ENCODE results near the gene AKAP8L. TPM values are rescaled to one million over a fixed set of nuclear protein-coding genes. Genes with fewer than 3 reads are reported as not detected.
A peak's percentile ranks its signal among the peaks of the same experiment; 100 is the strongest.

AKAP8L gene
- total and polyA plus RNA-seq, 10 of the 15 experiments (the other 5 are each of a cell fraction or from before 2014, with no cell fraction given) = 0.66 to 64.3 (median 40.0) TPM

DNA sequence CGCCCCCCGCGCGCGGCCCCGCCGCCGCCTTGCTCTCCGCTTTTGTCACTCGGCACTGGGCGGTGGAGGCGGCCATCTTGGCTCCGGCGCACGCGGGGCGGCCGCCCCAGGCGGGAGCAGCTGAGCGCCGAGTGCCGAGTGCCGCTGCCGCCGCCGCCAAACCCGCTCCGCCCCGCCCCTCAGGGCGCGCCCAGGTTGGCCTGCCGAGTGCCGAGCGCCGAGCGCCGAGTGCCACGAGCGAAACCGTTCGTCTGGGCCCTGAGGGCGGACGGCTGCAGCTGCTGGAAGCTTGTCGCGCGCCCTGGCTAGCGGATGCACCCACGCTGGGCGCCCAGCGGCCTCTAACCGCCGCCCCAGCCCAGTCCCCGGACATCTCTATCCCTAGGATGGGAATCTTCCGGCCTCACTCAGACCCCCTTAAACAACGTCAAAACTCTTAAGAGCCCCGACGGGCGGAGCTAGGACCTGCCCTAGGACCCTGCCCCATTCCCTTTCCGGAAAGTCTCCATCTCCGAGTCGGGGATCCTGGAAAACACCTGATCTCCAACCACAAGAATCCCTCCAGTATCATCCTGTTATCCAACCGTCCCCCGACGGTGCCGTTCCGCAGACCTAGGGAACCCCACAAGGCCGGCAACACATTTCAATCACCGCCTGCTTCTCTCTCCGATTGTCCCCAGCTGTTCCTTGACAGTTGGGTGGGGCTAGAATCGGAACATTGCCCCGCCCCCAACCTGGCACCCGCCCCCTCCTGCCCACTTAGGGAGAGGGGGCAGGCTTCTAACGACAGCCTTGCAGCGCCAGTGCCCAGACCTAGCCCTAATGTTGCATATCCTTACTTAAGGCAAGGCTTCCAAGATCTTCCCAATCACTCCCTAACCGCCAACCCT, 14.1 kb upstream of the AKAP8L start (continued):
- TF ChIP-seq, protein P1, sequence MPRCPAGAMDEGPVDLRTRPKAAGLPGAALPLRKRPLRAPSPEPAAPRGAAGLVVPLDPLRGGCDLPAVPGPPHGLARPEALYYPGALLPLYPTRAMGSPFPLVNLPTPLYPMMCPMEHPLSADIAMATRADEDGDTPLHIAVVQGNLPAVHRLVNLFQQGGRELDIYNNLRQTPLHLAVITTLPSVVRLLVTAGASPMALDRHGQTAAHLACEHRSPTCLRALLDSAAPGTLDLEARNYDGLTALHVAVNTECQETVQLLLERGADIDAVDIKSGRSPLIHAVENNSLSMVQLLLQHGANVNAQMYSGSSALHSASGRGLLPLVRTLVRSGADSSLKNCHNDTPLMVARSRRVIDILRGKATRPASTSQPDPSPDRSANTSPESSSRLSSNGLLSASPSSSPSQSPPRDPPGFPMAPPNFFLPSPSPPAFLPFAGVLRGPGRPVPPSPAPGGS (IDR thresholded peaks at IDR 0.05; ENCODE audit: borderline replicate concordance, insufficient read depth, low read depth, low read length, poor library complexity, severe bottlenecking) = peak; percentile 30
- TF ChIP-seq BHLHE40 (IDR thresholded peaks at IDR 0.05; ENCODE audit: borderline replicate concordance in 1 of 2, low read depth in 2 of 2, low read length in 1 of 2) (peak; percentile 83 to 95), SRF (IDR thresholded peaks at IDR 0.05; ENCODE audit: low read depth in 2 of 2, low read length in 2 of 2) (peak; percentile 98 to 99), SMARCA5 (IDR thresholded peaks at IDR 0.05) (peak; percentile 62; the same call in 1 of the 2 replicates), RFX5 (IDR thresholded peaks at IDR 0.05; ENCODE audit: low read depth, low read length) (no peak), WRNIP1 (IDR thresholded peaks at IDR 0.05; ENCODE audit: borderline replicate concordance, low read depth, low read length) (no peak), POLR2A (IDR thresholded peaks at IDR 0.05; ENCODE audit: low read depth, low read length) (peak; percentile 87), PAX5 (IDR thresholded peaks at IDR 0.05; ENCODE audit: borderline replicate concordance, low read depth, low read length) (peak; percentile 21; the same call in 1 of the 2 replicates), TCF3 (IDR thresholded peaks at IDR 0.05; ENCODE audit: borderline replicate concordance, insufficient read depth, low read depth, low read length) (peak; percentile 86), TBL1XR1 (IDR thresholded peaks at IDR 0.05; ENCODE audit: low read depth, low read length) (peak; percentile 46; the same call in 1 of the 2 replicates), CUX1 (IDR thresholded peaks at IDR 0.05; ENCODE audit: insufficient replicate concordance, low read depth, low read length) (peak; percentile 97), ZNF217 (IDR thresholded peaks at IDR 0.05) (peak; percentile 60; the same call in 1 of the 2 replicates), STAT1 (conservative IDR thresholded peaks at IDR 0.05) (peak; percentile 94), RB1 (IDR thresholded peaks at IDR 0.05; ENCODE audit: borderline replicate concordance) (peak; percentile 97), HCFC1 (IDR thresholded peaks at IDR 0.05; ENCODE audit: low read length) (peak; percentile 81)
- TF ChIP-seq, protein P2, sequence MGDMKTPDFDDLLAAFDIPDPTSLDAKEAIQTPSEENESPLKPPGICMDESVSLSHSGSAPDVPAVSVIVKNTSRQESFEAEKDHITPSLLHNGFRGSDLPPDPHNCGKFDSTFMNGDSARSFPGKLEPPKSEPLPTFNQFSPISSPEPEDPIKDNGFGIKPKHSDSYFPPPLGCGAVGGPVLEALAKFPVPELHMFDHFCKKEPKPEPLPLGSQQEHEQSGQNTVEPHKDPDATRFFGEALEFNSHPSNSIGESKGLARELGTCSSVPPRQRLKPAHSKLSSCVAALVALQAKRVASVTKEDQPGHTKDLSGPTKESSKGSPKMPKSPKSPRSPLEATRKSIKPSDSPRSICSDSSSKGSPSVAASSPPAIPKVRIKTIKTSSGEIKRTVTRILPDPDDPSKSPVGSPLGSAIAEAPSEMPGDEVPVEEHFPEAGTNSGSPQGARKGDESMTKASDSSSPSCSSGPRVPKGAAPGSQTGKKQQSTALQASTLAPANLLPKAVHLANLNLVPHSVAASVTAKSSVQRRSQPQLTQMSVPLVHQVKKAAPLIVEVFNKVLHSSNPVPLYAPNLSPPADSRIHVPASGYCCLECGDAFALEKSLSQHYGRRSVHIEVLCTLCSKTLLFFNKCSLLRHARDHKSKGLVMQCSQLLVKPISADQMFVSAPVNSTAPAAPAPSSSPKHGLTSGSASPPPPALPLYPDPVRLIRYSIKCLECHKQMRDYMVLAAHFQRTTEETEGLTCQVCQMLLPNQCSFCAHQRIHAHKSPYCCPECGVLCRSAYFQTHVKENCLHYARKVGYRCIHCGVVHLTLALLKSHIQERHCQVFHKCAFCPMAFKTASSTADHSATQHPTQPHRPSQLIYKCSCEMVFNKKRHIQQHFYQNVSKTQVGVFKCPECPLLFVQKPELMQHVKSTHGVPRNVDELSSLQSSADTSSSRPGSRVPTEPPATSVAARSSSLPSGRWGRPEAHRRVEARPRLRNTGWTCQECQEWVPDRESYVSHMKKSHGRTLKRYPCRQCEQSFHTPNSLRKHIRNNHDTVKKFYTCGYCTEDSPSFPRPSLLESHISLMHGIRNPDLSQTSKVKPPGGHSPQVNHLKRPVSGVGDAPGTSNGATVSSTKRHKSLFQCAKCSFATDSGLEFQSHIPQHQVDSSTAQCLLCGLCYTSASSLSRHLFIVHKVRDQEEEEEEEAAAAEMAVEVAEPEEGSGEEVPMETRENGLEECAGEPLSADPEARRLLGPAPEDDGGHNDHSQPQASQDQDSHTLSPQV (IDR thresholded peaks at IDR 0.05) = peak; percentile 68
- TF ChIP-seq, protein P3, sequence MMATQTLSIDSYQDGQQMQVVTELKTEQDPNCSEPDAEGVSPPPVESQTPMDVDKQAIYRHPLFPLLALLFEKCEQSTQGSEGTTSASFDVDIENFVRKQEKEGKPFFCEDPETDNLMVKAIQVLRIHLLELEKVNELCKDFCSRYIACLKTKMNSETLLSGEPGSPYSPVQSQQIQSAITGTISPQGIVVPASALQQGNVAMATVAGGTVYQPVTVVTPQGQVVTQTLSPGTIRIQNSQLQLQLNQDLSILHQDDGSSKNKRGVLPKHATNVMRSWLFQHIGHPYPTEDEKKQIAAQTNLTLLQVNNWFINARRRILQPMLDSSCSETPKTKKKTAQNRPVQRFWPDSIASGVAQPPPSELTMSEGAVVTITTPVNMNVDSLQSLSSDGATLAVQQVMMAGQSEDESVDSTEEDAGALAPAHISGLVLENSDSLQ (IDR thresholded peaks at IDR 0.05) = peak; percentile 55; the same call in 1 of the 2 replicates
